Mesenchymal stem cell (in vitro differentiated cells and primary cell): ENCODE measurements around the gene ADCY1.

ENCODE experiments used
- DNase-seq: peaks from one replicate; pipeline ENCODE4 v3.0.0-alpha.2; 2013
- H2AFZ ChIP-seq: one replicate; pipeline ENCODE4 v1.6.1; 2013; ENCODE audit warnings: low read depth, mild to moderate bottlenecking, control low read depth, inconsistent platforms, low read length, moderate library complexity
- H2AK5ac ChIP-seq: 2 replicates; pipeline ENCODE4 v1.6.1; 2013; ENCODE audit warnings: low read length, moderate library complexity, mild to moderate bottlenecking, inconsistent platforms; ENCODE audit not compliant: severe bottlenecking
- H2BK120ac ChIP-seq: one replicate; pipeline ENCODE4 v1.6.1; 2013; ENCODE audit warnings: low read depth, mild to moderate bottlenecking, inconsistent platforms, low read length, moderate library complexity
- H2BK12ac ChIP-seq, 2 experiments: one replicate each; pipeline ENCODE4 v1.6.1; 2013; ENCODE audit warnings: inconsistent platforms in 2 of 2, low read length in 2 of 2, mild to moderate bottlenecking in 2 of 2, moderate library complexity in 2 of 2, control low read depth in 1 of 2
- H2BK15ac ChIP-seq: one replicate; pipeline ENCODE4 v1.6.1; 2013; ENCODE audit warnings: mild to moderate bottlenecking, low read depth, inconsistent platforms; ENCODE audit not compliant: poor library complexity, severe bottlenecking
- H2BK5ac ChIP-seq: 2 replicates; pipeline ENCODE4 v1.6.1; 2013; ENCODE audit warnings: low read depth, mild to moderate bottlenecking, low read length, control low read depth, inconsistent platforms; ENCODE audit not compliant: poor library complexity, severe bottlenecking
- H3K14ac ChIP-seq, 2 experiments: one replicate each; pipeline ENCODE4 v1.6.1; 2013; ENCODE audit warnings: inconsistent platforms in 2 of 2, low read length in 2 of 2, control low read depth in 1 of 2, mild to moderate bottlenecking in 1 of 2, moderate library complexity in 1 of 2
- H3K18ac ChIP-seq, 2 experiments: one replicate each; pipeline ENCODE4 v1.6.1; 2013; ENCODE audit warnings: inconsistent platforms in 2 of 2, low read length in 2 of 2, control low read depth in 1 of 2, low read depth in 1 of 2, mild to moderate bottlenecking in 1 of 2
- H3K23ac ChIP-seq, 2 experiments: one replicate each; pipeline ENCODE4 v1.6.1; 2013; ENCODE audit warnings: inconsistent platforms in 2 of 2, low read length in 2 of 2, mild to moderate bottlenecking in 2 of 2, moderate library complexity in 2 of 2, control low read depth in 1 of 2
- H3K27ac ChIP-seq: 2 replicates; pipeline ENCODE4 v1.5.1; 2013; ENCODE audit warnings: mild to moderate bottlenecking, moderate library complexity, low read length, control low read depth, inconsistent platforms; ENCODE audit not compliant: poor library complexity, severe bottlenecking
- H3K27me3 ChIP-seq, 2 experiments: 2 replicates each; pipeline versions ENCODE4 v1.6.1 to v1.7.0; 2013; ENCODE audit warnings: low read length in 2 of 2, mild to moderate bottlenecking in 2 of 2, moderate library complexity in 2 of 2, control low read depth in 1 of 2, inconsistent platforms in 1 of 2; ENCODE audit not compliant: control insufficient read depth in 1 of 2, insufficient read depth in 1 of 2
- H3K36me3 ChIP-seq, 2 experiments: 2 replicates each; pipeline versions ENCODE4 v1.6.1 to v1.7.0; 2013; ENCODE audit warnings: low read length in 2 of 2, control low read depth in 1 of 2, inconsistent platforms in 1 of 2, low read depth in 1 of 2, mild to moderate bottlenecking in 1 of 2; ENCODE audit not compliant: insufficient read depth in 2 of 2, control insufficient read depth in 1 of 2
- H3K4ac ChIP-seq, 2 experiments: one replicate each; pipeline ENCODE4 v1.6.1; 2013; ENCODE audit warnings: inconsistent platforms in 2 of 2, low read length in 2 of 2, mild to moderate bottlenecking in 2 of 2, moderate library complexity in 2 of 2, control low read depth in 1 of 2, low read depth in 1 of 2
- H3K4me1 ChIP-seq: 2 replicates; pipeline ENCODE4 v1.6.1; 2013; ENCODE audit warnings: low read depth, low read length, control low read depth; ENCODE audit not compliant: control insufficient read depth, insufficient read depth
- H3K4me2 ChIP-seq: 2 replicates; pipeline ENCODE4 v1.6.1; 2013; ENCODE audit warnings: low read length, mild to moderate bottlenecking, inconsistent platforms; ENCODE audit not compliant: poor library complexity, severe bottlenecking
- H3K4me3 ChIP-seq, 2 experiments: 2 replicates each; pipeline versions ENCODE4 v1.5.1 to v1.7.0; 2013; ENCODE audit warnings: low read length in 2 of 2, mild to moderate bottlenecking in 2 of 2, control low read depth in 1 of 2, low read depth in 1 of 2; ENCODE audit not compliant: insufficient read depth in 1 of 2
- H3K79me1 ChIP-seq: replicated peaks from 2 replicates; pipeline ENCODE4 v1.6.1; 2013; ENCODE audit warnings: mild to moderate bottlenecking, control low read depth, low read length, inconsistent platforms; ENCODE audit not compliant: poor library complexity, severe bottlenecking
- H3K9ac ChIP-seq: 2 replicates; pipeline ENCODE4 v1.7.0; 2013; ENCODE audit warnings: mild to moderate bottlenecking, low read length, moderate library complexity
- H3K9me3 ChIP-seq: 2 replicates; pipeline ENCODE4 v1.7.0; 2013; ENCODE audit warnings: mild to moderate bottlenecking, low read length; ENCODE audit not compliant: control insufficient read depth
- H4K8ac ChIP-seq: one replicate; pipeline ENCODE4 v1.6.1; 2013; ENCODE audit warnings: inconsistent platforms, mild to moderate bottlenecking, low read length, moderate library complexity
- H4K91ac ChIP-seq: one replicate; pipeline ENCODE4 v1.6.1; 2013; ENCODE audit warnings: mild to moderate bottlenecking, low read length, inconsistent platforms
- WGBS: methylation state at CpG from one replicate; pipeline ENCODE4 v1.1.7; 2013; ENCODE audit warnings: mixed read lengths; 5-methylcytosine and 5-hydroxymethylcytosine counted together

ADCY1 gene

DNA sequence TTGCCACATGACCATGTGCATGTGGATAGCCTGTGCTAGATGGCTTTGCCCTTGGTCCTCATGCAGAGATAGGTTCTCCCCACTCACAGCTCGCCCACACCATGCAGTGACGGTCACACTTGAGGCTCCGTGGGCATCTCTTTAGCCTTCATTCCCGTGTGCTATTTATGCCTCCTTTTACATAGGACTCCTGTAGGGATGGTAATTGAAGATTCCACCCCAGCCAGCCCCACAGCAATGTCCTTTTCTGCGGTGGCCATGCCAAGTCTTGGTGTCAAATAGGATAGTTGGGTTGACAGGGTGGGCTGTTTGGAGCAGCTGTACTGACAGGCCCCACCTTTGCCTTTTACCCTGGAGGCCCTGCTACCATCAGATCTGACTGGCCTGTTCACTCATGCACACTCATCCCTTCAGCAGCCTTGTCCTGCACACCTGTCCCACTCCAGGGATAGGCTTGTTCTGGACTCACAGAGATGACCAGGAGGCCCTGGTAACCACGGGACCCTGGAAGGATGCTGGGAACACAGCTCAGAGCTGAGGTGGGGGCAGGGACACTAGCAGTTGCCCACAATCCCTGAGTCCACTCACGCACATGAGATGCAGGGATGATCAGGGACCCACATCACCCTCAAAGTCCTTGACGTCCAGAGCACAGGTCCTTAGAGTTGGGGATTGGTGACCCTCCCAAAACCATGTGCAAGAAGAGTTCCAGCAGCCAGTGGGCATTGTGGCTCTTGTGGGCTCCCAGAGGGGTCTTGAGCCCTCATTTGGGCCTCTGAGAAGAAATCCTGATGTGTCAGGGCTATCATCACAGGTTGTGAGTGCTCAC lies 71.2 kb downstream of the ADCY1 start:
- 77% methylated on average over 4 of the region's 8 CpGs for WGBS
- Histone ChIP-seq H2AK5ac (no peak overlapping the region), H2BK120ac (no peak overlapping the region), H3K18ac (no peak overlapping the region), H2AFZ (no peak overlapping the region), H2BK5ac (no peak overlapping the region), H3K4ac (no peak overlapping the region), H3K9ac (no peak overlapping the region), H3K27me3 (peaks cover 0 to 5% of the 10 kb centered on the region in 2 experiments), H3K23ac (no peak overlapping the region), H3K14ac (no peak overlapping the region), H3K36me3 (no peaks in the 10 kb centered on the region), H3K4me3 (no peak overlapping the region), H2BK15ac (no peak overlapping the region), H3K4me2 (no peak overlapping the region), H3K27ac (no peak overlapping the region), H3K4me1 (no peaks in the 10 kb centered on the region), H2BK12ac (no peak overlapping the region), H4K8ac (no peak overlapping the region), H3K9me3 (no peaks in the 10 kb centered on the region), H3K79me1 (no peaks in the 10 kb centered on the region), H4K91ac (no peak overlapping the region)
- no peak for DNase-seq

DNA sequence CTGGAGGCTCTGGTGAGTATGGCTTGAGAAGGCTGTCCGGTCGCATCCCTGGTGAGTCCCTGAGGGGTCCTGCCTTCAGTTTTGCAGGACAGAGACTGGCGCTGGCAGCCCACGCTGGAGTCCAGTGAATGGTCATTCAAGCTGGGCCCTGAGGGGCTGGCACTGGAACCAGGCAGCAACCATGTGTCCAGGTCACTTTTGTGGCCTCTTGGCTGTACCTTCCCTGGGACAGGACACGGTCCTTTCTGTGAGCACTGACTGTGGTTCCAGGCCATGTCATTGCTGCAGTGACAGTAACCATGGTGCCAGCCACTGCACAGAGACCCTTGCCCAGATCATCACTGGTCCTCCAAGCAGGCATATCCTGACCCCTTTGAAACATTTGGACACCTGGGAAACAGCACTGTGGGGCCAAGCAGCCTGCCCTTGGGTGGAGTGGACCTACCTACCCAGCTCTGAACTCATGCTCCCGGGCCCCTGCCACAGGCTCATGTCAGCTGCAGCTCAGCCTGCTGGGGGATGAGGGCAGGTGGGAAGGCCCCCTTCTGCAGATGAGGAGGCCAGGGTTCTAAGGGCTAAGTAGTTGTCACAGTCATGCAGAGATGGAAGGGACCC lies 72.1 kb downstream of the ADCY1 start:
- Histone ChIP-seq H2AFZ (no peak overlapping the region), H3K4me3 (no peak overlapping the region), H4K91ac (no peak overlapping the region), H3K27ac (no peak overlapping the region), H3K4me2 (no peak overlapping the region), H2BK12ac (no peak overlapping the region), H3K9ac (no peak overlapping the region), H3K4me1 (no peaks in the 10 kb centered on the region), H3K18ac (no peak overlapping the region), H3K4ac (no peak overlapping the region), H3K27me3 (peaks cover 0 to 11% of the 10 kb centered on the region in 2 experiments), H4K8ac (no peak overlapping the region), H3K79me1 (no peaks in the 10 kb centered on the region), H2BK15ac (no peak overlapping the region), H3K36me3 (no peaks in the 10 kb centered on the region), H3K23ac (no peak overlapping the region), H3K9me3 (no peaks in the 10 kb centered on the region), H2AK5ac (no peak overlapping the region), H3K14ac (no peak overlapping the region), H2BK5ac (no peak overlapping the region), H2BK120ac (no peak overlapping the region)
- WGBS: 95% methylated on average over 6 of the region's 6 CpGs
- DNase-seq: no peak

DNA sequence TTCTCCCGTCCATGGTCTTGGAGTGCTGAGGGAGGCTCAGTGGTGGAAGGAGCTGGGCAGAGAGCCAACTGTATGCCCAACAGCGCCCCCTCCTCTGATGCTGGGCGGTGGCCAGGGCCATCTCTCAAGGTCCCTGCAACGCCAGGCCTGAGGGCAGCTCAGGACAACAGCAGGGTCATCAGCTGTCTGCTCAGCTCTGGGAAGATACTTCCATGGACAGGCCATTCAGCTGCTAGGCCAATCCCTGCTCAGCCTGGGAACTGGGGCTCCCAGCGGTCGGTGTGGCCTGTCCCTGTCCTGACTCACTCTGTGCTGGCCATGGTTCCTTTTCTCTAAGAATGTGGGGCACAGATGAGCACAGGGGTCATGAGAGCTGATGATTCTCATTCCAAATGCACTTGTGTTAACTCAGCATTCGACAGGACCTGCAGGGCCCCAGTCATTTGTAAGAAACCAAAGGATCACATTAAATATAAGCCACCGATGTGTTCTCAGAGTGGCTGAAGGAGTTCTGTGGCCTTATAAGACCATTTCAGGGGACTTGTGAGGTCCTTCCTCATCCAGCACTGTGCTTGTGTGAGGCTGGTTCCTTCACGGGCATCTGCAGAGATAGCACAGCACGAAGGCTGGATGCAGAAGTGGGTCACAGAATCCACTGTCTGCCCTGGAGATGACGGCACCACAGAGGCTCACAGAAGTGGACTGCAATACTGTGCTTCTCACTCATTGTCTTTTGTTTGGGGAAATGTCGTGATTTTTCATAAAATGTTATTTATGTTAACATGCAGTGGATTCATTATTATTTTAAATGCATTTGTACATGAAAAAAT lies 73.0 kb downstream of the ADCY1 start:
- Histone ChIP-seq H2BK12ac (no peak overlapping the region), H3K4me1 (no peaks in the 10 kb centered on the region), H2BK120ac (no peak overlapping the region), H2BK15ac (no peak overlapping the region), H3K79me1 (no peaks in the 10 kb centered on the region), H3K36me3 (no peaks in the 10 kb centered on the region), H3K4me2 (no peak overlapping the region), H4K91ac (no peak overlapping the region), H3K23ac (no peak overlapping the region), H3K14ac (no peak overlapping the region), H3K27me3 (peaks cover 0 to 11% of the 10 kb centered on the region in 2 experiments), H3K18ac (no peak overlapping the region), H2BK5ac (no peak overlapping the region), H3K27ac (no peak overlapping the region), H3K4me3 (no peak overlapping the region), H3K4ac (no peak overlapping the region), H2AK5ac (no peak overlapping the region), H3K9ac (no peak overlapping the region), H4K8ac (no peak overlapping the region), H3K9me3 (no peaks in the 10 kb centered on the region), H2AFZ (no peak overlapping the region)
- DNase-seq: no peak
- WGBS: 84% methylated on average over 11 of the region's 12 CpGs
